GM18861 (cell line): ENCODE data around the gene IGFL3.

Source experiments
- ATAC-seq: cut with Tn5 transposase; IDR thresholded peaks from one replicate; pipeline ENCODE4 v1.9.1; 2021; ENCODE audit not compliant: unreplicated experiment

Gene IGFL3

GRCh38 chr19:46077815-46078167 is 46.7 kb downstream of the IGFL3 start:
- ATAC-seq: no peak

DNA sequence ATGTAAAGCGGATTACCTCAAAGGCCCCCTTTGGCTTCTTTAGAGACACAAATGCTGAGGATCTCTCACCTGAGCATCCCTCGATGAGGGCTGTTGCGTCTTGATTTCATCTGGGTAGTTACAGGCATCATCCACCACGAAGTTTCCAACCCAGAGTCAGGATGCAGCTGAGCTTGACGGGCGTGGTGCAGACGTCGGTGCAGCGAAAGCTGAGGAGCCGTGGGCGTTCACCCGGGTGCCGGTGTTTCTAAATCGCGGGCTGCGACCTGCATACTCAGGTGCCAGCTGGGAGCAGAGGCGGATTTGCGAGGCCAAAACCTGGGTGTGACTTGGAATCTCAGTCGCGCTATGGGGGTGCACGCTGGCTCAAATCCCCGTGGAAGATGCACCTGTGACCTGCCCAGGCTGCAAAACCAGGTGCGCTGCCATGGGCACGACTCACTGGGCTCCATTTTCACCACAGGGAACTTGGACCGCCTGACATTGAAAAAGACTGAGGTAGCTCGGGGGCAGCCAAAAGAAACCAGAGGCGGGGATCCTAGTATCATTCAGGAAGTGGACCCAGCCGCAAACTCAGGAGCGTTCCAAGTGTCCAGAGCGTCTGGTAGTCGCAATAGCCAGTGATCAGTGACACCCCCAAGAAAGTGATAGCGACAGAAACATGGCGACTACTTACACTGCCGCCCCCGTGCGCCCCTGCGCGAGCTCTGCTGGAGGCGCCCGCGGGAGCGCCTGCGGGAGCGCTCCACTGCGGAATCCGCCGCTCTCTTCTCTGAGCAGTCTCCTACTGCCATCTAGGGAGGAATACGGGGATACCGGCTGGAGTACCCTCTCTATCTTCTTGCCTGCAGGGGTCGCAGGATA is 47.3 kb downstream of the IGFL3 start:
- ATAC-seq: no peak

GRCh38 chr19:46076031-46076880 is 48.2 kb downstream of the IGFL3 start:
- no peak for ATAC-seq

DNA sequence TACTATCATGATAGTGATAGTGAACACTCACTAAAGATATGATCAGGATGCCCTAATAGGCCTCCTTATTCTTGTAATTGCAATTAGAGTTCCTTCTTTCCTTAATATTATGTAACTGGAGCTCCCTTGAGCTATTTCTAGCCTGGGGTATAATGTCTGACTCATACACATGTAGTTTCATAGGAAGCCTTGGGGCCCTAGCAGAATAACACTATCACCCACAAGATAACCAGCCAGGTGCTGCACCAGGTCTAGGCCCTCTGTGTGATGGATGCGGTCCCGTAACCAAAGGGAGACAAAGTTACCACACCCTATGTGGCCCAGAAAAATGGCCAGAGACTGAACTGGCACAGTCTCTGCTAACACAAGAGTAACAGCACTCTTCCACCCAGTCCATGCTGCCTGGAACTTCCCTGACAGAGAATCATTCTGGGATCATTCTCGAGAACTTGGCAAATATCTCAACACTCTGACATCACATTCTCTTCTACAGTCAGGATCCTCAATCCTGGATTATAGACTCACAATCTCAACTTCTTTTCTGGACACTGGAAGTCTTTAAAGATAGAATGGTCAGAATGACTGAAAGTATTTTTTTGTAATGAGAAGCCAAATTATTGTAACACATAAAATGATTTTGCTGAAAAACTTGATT is 51.1 kb downstream of the IGFL3 start:
- no peak for ATAC-seq
